GM23248 (cell line): ENCODE measurements around the gene MIB2.
"Not testable (repeated sequence)": the region's sequence is repeated elsewhere in the genome, so short reads cannot be mapped to it uniquely, and the experiment has no call there.

ENCODE experiments used
- EZH2 ChIP-seq: fragments of 200-600 bp; sonication (generic); IDR thresholded peaks from 2 replicates; pipeline ENCODE4 v1.6.1; 2018; ENCODE audit warnings: antibody characterized with exemption, mild to moderate bottlenecking; ENCODE audit not compliant: insufficient read depth, poor library complexity, severe bottlenecking
- EZH2phosphoT487 ChIP-seq: fragments of 200-600 bp; sonication (generic); IDR thresholded peaks from 2 replicates; pipeline ENCODE4 v1.6.1; 2018; ENCODE audit warnings: antibody characterized with exemption, moderate library complexity, mild to moderate bottlenecking, low read depth; ENCODE audit not compliant: insufficient read depth

DNA sequence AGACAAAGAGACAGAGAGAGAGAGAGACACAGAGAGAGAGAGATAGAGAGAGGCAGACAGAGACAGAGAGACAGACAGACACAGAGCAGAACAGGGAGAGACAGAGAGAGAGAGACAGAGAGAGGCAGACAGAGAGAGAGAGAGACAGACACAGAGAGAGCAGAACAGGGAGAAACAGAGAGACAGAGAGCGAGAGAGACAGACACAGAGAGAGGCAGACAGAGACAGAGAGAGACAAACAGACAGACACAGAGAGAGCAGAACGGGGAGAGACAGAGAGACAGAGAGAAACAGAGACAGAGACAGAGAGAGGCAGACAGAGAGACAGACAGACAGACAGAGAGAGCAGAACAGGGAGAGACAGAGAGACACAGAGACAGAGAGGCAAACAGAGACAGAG, 20.0 kb upstream of the MIB2 start:
- TF ChIP-seq EZH2, EZH2phosphoT487: not testable (repeated sequence)
